GM21576 (cell line): ENCODE results near the gene RAB30.

ENCODE experiments used
- ATAC-seq: cut with Tn5 transposase; IDR thresholded peaks from one replicate; pipeline ENCODE4 v1.9.1; 2021; ENCODE audit warnings: mild to moderate bottlenecking, moderate library complexity; ENCODE audit not compliant: unreplicated experiment

Gene RAB30

GRCh38 chr11:83070731-83071566 lies 748 bp downstream of the RAB30 start:
- no peak for ATAC-seq

DNA sequence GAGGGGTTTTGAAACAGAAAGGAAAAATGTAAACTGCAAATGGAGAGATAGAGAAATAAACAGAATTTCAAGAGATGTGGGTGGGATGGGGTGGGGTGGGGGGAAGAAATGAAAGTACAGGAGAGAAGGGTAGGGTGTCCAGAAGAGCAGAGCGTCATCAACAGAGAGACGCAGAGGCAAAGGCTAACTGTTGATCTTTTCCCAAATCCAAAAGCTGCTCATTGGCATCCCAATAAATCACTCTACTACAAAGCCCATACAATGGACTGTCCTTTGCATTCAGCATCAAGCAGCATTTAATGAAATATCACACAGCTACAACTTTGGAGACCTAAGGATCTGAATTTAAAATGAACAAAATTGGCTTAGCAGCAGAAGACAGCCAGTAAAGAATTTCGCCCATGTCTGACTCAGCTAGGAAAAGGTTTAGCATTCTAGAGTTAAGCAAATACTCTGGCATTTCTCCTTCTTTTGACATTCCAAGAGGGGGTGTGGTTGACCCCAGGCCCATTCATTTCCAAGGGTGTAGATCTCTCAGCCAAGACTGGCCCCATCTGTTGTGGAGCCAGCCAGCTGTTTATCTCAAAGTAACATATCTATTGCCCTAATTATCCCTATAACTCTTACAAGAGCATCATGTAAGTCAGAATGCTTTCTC lies 1.5 kb downstream of the RAB30 start:
- no peak for ATAC-seq

DNA sequence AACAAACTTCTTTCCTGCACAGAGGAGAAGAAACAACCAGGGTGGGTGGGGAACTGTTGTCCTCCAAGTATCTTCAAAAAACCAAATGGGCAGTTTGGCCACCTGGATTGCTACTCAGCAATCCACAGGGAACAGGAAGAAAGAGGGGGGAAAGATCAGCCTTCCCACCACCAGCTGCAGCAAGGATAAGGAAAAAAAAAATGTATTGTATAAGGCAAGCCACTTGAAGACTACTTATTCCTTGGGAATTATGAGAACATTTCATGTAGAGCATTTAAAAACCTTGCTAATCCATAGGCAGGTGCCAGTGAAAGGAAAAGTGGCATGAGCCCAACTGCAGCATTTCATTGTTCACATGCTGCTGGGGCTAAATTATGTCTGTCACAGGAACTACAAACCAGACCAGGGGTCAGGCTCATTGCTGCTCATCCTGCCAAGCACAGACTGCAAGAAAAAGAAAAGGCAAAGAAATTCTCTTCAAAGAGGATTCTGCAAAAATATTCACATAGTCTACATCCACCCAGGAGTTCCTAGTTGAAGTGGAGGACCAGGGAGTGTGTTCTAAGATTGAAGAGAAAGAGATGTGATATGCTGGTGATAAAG lies 2.2 kb downstream of the RAB30 start:
- ATAC-seq: no peak

DNA sequence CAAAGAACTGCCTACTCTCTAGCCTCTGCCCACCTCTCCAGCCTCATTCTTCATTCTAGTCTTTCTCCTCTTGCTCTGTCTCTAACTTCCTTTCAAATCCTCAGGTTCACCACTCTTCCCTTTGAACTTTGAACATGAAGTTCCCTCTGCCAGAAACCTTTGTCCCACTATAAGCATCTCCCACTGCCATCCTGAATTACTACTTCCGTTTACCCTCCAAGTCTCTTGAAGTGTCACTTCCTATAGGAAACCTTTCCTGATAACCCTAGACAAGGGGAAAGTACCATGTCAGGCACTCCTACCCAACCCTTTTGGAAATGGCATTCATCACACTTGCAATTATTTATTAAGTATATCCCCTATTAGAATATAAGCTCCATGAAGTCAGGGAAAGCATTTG lies 3.1 kb downstream of the RAB30 start:
- ATAC-seq: no peak

DNA sequence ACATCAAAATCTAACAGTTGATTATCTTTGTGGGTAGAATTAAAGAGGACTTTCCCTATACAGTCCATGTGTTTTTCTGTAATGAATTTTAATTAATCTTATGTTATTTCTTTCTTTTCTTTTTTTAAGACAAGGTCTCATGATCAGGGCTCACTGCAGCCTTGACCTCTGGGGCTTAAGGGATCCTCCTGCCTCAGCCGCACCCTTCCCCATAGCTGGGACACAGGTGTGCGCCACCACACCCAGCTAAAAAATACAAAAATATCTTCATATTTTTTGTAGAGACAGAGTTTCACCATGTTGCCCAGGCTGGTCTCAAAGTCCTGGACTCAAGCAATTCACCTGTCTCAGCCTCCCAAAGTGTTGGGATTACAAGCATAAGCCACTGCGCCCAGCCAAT lies 7.7 kb downstream of the RAB30 start:
- no peak for ATAC-seq

DNA sequence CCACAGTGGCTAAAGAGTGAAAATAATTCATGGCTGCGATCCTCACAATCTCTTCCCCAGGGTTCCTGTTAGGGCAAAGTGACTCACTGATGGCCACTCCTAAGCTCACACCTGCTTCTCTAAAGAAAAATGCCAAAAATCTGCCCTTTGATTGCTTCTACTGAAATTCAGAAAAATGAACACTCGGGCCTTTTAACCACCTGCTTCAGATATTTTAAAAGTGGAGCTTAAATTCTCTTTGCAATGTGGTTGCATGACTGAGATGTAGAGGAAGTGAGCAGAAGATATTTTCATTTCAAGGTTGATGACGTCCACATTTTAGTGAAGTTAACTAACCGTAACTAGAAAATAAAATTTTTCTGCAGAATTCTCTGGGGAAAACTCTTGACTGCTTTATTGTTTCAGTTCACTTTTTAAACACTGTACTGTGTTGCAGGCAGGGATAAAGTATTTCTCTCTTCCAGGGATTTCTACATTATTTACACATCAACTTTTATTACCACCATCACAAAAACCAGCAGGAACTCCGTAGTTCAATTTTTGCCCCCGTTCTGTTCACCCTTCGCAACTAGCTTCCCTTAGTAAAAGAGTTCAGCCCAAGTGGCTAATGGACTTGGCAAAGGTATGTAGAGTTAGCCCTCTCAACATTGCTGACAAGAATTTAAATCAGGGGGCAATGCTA lies 8.5 kb downstream of the RAB30 start:
- peak; percentile 62 for ATAC-seq

GRCh38 chr11:83061883-83062282 lies 9.8 kb downstream of the RAB30 start:
- peak; percentile 81 for ATAC-seq

DNA sequence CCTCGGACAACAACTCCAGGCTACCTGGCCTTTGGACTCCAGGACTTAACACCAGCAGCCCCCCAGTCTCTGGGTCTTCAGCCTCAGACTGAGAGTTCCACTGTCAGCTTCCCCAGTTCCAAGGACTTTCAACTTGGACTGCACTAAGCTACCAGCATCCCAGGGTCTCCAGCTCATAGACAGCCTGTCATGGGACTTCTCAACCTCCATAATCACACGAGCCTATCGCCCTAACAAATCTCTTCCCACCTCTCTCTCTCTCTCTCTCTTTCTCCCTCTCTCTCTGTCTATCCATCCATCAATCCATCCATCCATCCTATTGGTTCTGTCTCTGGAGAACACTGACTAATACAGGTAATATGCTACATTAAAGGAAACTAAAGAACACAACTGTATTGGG lies 10.7 kb downstream of the RAB30 start:
- no peak for ATAC-seq

DNA sequence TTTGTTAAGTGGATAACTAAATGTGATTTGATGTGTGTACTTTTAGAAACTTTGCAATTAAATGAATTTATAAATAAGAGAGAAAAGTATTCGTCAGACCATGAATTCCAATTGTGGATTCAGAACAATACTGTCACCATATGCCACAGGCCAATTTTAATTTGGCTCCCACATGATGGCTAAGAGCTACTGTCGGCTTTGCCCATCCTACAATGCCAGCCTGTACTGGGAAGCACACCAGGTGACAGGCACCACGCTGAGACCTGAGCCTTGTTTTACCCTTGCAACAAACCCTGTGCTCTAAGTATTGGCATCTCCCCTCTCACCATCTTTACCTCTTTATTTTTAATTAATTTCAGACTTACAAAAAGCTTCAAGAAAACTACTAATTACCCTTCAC lies 14.0 kb downstream of the RAB30 start:
- no peak for ATAC-seq

DNA sequence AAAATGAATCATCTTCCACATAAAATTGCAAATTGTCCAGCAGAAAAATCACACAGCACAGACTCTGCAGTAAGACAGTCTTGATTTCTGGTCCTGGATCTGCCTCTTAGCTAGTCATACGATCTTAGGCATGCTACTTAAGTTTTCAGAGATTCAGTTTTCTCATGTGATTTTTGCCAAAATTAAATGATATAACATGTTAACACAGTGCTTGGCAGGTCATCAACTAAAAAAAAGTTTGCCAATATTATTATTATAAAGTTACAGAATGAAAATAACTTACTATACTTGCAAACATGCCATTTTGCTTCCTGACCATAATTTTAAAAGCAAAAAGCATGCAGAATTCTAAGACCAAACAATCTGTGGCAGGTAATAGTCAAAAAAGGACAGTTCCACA lies 15.1 kb downstream of the RAB30 start:
- no peak for ATAC-seq

DNA sequence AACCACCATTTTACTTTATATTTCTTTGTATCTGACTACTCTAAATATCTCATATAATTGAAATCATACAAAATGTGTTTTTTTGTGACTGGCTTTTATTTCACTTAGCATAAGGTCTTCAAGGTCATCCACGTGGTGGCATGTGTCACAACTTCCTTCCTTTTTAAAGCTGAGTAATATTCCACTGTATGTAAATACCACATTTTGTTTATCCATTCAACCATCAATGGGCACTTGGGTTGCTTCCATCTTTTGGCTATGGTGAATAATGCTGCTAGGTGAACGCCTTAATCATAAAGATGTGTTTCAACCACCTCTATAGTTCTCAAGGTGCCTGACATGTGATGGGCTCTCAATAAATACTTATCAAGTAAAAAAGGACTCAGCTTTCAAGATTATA lies 15.5 kb downstream of the RAB30 start:
- no peak for ATAC-seq

DNA sequence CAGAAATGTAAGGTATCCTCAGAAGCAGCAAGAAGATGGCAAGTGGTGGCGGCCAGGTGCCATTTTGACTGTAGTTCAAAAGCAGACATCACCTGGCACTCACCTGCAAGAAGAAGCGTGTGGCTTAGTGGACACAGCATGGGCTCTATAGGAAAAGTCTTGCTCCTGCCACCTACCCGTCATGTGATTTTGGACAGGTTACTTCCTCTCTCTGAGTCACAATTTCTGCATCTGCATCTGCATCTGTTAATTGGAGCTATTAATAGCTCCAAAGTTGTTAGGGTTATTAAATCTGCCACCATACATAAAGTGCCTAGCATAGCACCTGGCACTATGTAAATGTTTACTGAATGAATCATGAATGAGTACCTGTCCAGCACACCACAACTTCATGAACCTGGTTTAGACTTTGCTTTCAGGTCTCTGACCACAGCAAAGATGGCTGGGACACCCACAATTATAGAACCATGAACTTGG lies 16.8 kb downstream of the RAB30 start:
- ATAC-seq: peak; percentile 46

DNA sequence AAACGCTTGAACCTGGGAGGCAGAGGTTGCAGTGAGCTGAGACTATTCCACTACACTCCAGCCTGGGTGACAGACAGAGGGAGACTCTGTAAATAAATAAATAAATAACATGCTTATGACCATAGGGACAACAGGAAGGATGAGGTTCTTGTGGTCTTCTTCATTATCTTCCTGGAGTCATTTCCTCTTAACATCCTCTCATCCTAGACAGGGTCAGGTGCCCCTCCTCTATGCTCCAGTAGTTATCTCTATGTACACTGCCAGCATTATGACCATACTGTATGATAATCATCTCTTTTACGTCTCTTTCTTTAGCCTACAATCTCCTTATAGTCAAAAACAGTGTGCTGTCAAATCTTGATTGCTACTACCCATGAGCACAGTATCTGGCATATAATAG lies 17.7 kb downstream of the RAB30 start:
- ATAC-seq: peak; percentile 58

DNA sequence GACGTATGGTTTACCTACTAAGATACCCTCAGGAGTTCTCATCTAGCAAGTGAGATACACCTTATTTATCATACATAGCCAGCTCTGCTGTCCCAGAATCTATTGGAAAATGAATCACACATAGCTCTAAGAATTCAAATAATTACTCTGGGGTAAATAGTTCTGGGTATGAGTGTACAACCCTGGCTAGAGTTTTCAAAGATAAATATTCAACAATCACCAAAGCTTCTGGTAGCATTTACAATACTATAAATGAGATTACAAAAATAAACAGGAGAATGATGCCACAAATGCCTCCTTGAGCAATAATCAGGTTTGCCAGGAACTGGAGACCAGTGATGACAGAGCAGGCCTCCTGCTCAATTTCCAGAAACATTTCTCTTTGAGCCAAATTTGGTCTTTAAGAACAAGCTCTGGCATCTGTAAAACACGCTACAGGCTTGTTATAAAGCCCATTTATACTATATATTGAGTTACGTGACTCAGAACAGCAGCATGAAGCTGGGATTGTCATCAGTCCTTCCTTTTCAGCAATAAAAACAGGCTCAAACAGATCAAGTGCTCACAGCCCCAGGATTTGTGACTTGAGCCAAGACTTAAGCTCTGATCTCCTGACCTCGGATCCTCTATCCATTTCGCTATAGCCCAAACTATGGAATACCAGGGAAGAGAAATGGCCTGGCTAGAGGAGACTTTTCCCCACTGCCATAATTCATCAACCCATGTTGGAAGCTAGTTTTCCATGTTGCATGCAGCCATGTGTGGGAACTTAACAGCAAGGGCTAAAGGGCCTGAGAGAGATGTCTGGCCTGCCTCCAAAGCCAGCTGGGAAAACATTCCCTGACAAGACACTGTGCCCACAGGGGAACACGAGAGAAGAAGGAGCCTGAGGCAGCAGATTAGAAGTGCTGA lies 19.7 kb downstream of the RAB30 start:
- no peak for ATAC-seq

DNA sequence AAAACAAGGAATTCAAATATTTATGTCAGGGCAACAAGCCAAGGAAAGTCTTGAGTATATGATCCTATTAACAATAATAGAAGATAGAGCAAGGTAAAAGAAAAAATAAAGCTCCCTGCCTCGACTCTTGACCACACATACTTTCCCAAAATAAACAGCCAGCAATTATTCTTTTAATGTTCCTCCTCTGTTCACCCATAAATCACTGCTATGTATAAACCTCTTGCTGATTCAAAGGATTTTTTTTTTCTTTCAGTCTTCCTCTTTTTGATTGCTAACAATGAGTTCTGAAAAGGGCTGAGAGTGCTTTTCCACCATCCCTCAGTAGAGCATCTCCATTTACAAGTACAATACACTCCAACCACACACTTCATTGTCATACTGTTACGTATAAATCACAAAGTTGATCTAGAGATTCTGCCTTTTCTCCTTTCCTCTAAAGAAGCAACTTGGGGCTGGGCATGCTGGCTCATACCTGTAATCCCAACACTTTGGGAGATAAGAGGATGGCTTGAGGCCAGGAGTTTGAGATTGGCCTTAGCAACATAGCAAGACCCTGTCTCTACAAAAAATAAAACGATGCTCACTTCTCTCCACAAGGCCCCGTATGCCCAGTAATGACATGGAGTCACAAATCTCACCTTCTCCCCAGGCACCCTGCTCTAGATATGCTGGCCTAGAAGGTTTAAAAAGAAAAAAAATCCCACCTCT lies 24.0 kb downstream of the RAB30 start:
- ATAC-seq: no peak

- ATAC-seq: no peak
Measured at GRCh38 chr11:83046621-83047172, 25.0 kb downstream of the RAB30 start.

- peak; percentile 63 for ATAC-seq
Measured at GRCh38 chr11:83044958-83045712, 26.6 kb downstream of the RAB30 start.

- no peak for ATAC-seq
Measured at GRCh38 chr11:83042964-83043711, 28.6 kb downstream of the RAB30 start.
